HEK293 (cell line): ENCODE results near the gene HBA2.

Source experiments
- CTCF ChIP-seq: fragments of 450-650 bp; formaldehyde crosslinking; IDR thresholded peaks from 2 replicates; pipeline ENCODE4 v1.5.1; 2016; ENCODE audit warnings: missing biosample characterization, missing genetic modification characterization
- HOXD13 ChIP-seq: sonication (generic); formaldehyde crosslinking; IDR thresholded peaks from 2 replicates; pipeline ENCODE4 v1.8.0; 2022; ENCODE audit warnings: missing genetic modification reagents, borderline replicate concordance
- MEIS1 ChIP-seq: sonication (generic); formaldehyde crosslinking; IDR thresholded peaks from 2 replicates; pipeline ENCODE4 v1.8.1; 2022; ENCODE audit warnings: missing genetic modification reagents, mild to moderate bottlenecking, borderline replicate concordance
- SP7 ChIP-seq: fragments of 450-650 bp; formaldehyde crosslinking; IDR thresholded peaks from 2 replicates; pipeline ENCODE4 v1.5.1; 2016; ENCODE audit warnings: missing biosample characterization, missing genetic modification characterization
- ZBTB21 ChIP-seq: fragments of 450-650 bp; formaldehyde crosslinking; IDR thresholded peaks from 2 replicates; pipeline ENCODE4 v1.5.1; 2017; ENCODE audit warnings: missing biosample characterization, missing genetic modification characterization
- ZNF2 ChIP-seq: fragments of 450-650 bp; formaldehyde crosslinking; IDR thresholded peaks from 2 replicates; pipeline ENCODE4 v1.5.1; 2016; ENCODE audit warnings: missing biosample characterization, missing genetic modification characterization
- ZNF292 ChIP-seq: fragments of 450-650 bp; formaldehyde crosslinking; IDR thresholded peaks from 2 replicates; pipeline ENCODE4 v1.5.1; 2016; ENCODE audit warnings: low read depth, missing biosample characterization, missing genetic modification characterization, borderline replicate concordance
- ZNF513 ChIP-seq: fragments of 450-650 bp; IDR thresholded peaks from 2 replicates; pipeline ENCODE4 v1.5.1; 2018; ENCODE audit warnings: missing biosample characterization, missing genetic modification characterization
- ZNF704 ChIP-seq: fragments of 450-650 bp; formaldehyde crosslinking; IDR thresholded peaks from 2 replicates; pipeline ENCODE4 v1.5.1; 2016; ENCODE audit warnings: missing biosample characterization, missing genetic modification characterization
- ZSCAN30 ChIP-seq: fragments of 450-650 bp; IDR thresholded peaks from 2 replicates; pipeline ENCODE4 v1.5.1; 2018; ENCODE audit warnings: missing biosample characterization, mild to moderate bottlenecking, missing genetic modification characterization, moderate library complexity
- TF ChIP-seq, protein P1 (sequence below): fragments of 450-650 bp; formaldehyde crosslinking; IDR thresholded peaks from 2 replicates; pipeline ENCODE4 v1.5.1; 2016; ENCODE audit warnings: missing biosample characterization, missing genetic modification characterization
- TF ChIP-seq, protein P2 (sequence below): fragments of 450-650 bp; formaldehyde crosslinking; IDR thresholded peaks from 2 replicates; pipeline ENCODE4 v1.5.1; 2016; ENCODE audit warnings: missing biosample characterization, missing genetic modification characterization

- TF ChIP-seq, protein P1, sequence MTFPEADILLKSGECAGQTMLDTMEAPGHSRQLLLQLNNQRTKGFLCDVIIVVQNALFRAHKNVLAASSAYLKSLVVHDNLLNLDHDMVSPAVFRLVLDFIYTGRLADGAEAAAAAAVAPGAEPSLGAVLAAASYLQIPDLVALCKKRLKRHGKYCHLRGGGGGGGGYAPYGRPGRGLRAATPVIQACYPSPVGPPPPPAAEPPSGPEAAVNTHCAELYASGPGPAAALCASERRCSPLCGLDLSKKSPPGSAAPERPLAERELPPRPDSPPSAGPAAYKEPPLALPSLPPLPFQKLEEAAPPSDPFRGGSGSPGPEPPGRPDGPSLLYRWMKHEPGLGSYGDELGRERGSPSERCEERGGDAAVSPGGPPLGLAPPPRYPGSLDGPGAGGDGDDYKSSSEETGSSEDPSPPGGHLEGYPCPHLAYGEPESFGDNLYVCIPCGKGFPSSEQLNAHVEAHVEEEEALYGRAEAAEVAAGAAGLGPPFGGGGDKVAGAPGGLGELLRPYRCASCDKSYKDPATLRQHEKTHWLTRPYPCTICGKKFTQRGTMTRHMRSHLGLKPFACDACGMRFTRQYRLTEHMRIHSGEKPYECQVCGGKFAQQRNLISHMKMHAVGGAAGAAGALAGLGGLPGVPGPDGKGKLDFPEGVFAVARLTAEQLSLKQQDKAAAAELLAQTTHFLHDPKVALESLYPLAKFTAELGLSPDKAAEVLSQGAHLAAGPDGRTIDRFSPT (tag by site-specific recombination), result peak; percentile 91
- TF ChIP-seq MEIS1 (CRISPR knock-in tag) (no peak), ZSCAN30 (tag by site-specific recombination) (peak; percentile 93; the same call in 1 of the 2 replicates), CTCF (tag by site-specific recombination) (no peak; the same call in 1 of the 2 replicates), HOXD13 (no peak), ZNF292 (tag by site-specific recombination) (no peak), SP7 (peak; percentile 74), ZNF2 (tag by site-specific recombination) (no peak), ZBTB21 (tag by site-specific recombination) (no peak), ZNF704 (tag by site-specific recombination) (no peak), ZNF513 (tag by site-specific recombination) (no peak)
- TF ChIP-seq, protein P2, sequence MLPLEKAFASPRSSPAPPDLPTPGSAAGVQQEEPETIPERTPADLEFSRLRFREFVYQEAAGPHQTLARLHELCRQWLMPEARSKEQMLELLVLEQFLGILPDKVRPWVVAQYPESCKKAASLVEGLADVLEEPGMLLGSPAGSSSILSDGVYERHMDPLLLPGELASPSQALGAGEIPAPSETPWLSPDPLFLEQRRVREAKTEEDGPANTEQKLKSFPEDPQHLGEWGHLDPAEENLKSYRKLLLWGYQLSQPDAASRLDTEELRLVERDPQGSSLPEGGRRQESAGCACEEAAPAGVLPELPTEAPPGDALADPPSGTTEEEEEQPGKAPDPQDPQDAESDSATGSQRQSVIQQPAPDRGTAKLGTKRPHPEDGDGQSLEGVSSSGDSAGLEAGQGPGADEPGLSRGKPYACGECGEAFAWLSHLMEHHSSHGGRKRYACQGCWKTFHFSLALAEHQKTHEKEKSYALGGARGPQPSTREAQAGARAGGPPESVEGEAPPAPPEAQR (tag by site-specific recombination), result no peak
Observed at GRCh38 chr16:180681-181564, 8.2 kb downstream of the HBA2 start.
